Stomach (tissue), 9 donors: ENCODE data around the gene REXO1. TPM values are rescaled to one million over a fixed set of nuclear protein-coding genes. Genes with fewer than 3 reads are reported as not detected.
A peak's percentile ranks its signal among the peaks of the same experiment; 100 is the strongest.

Experiments
- DNase-seq, 2 donors: peaks; one replicate each; pipeline versions ENCODE4 v3.0.0 to v3.0.0-alpha.2; 2013 to 2019
- H3K27ac ChIP-seq, 5 donors: fragments of 200-600 bp in 4 of 5; sonication (generic) in 4 of 5; one replicate each; pipeline ENCODE4 v1.5.1; 2013 to 2019; ENCODE audit warnings: mild to moderate bottlenecking in 1 of 5, moderate library complexity in 1 of 5
- H3K27me3 ChIP-seq, 3 donors: fragments of 200-600 bp; sonication (generic); one replicate each; pipeline ENCODE4 v1.5.1; 2017 to 2019; ENCODE audit warnings: mixed run types in 1 of 3
- H3K36me3 ChIP-seq, 4 donors: fragments of 200-600 bp; sonication (generic); 1 replicate in 3 of 4; 2 replicates in 1 of 4; pipeline ENCODE4 v1.5.1; 2016 to 2019
- H3K4me1 ChIP-seq, 4 donors: fragments of 200-600 bp; sonication (generic); one replicate each; pipeline ENCODE4 v1.5.1; 2016 to 2019
- H3K4me3 ChIP-seq, 4 donors: fragments of 200-600 bp; sonication (generic) in 3 of 4; one replicate each; pipeline ENCODE4 v1.5.1; 2016 to 2019; ENCODE audit warnings: mild to moderate bottlenecking in 1 of 4
- H3K9me3 ChIP-seq, 4 donors: fragments of 200-600 bp; sonication (generic); one replicate each; pipeline ENCODE4 v1.5.1; 2016 to 2019
- EP300 ChIP-seq: sonication (generic); formaldehyde crosslinking; IDR thresholded peaks from one replicate; pipeline ENCODE4 v1.6.1; 2017; ENCODE audit warnings: antibody characterized with exemption
- POLR2A ChIP-seq, 4 donors: fragments of 450-650 bp; IDR thresholded peaks; one replicate each; pipeline ENCODE4 v1.6.1; 2016; ENCODE audit warnings: antibody characterized with exemption in 4 of 4, control low read depth in 2 of 4, mild to moderate bottlenecking in 1 of 4, moderate library complexity in 1 of 4
- POLR2AphosphoS5 ChIP-seq, 3 donors: sonication (generic); formaldehyde crosslinking; IDR thresholded peaks; one replicate each; pipeline ENCODE4 v1.6.1; 2016; ENCODE audit warnings: antibody characterized with exemption in 3 of 3
- WGBS, 5 donors: extraction: QIAGEN DNeasy Blood & Tissue Kit in 3 of 5; methylation state at CpG; one replicate each; pipeline versions ENCODE4 v1.1.5 to v1.1.7; 2013 to 2018; 5-methylcytosine and 5-hydroxymethylcytosine counted together
- intact Hi-C: fragments of 100-400 bp; cut with DNase I; formaldehyde crosslinking; loops from one replicate; pipeline ENCODE4 v1.15.1; 2023; ENCODE audit warnings: low total_unique reads
- polyA plus RNA-seq, 3 donors: library from polyadenylated mRNA; stranded (reverse); fragments of 200-250 nt; gene quantifications; one replicate each; pipeline ENCODE4 v1.2.3, GENCODE V29; 2013
- total RNA-seq, 5 donors: library from RNA; depleted of rRNA; stranded (reverse); fragments of >200 nt; gene quantifications; one replicate each; pipeline versions ENCODE4 v1.1.0 to v1.2.3, GENCODE V29; 2014 to 2016
- TF ChIP-seq, protein P1 (sequence below), 7 experiments: fragments of 450-650 bp in 4 of 7; fragments of 200-600 bp in 3 of 7; sonication (generic) in 3 of 7; IDR thresholded peaks; one replicate each; pipeline ENCODE4 v1.5.1; 2016 to 2019; ENCODE audit warnings: antibody characterized with exemption in 7 of 7, control low read depth in 2 of 7, mild to moderate bottlenecking in 1 of 7
- donor health status: healthy with polysubstance abuse.
- donor health status: Bipolar disorder and iron deficiency.
- donor health status: healthy.

REXO1 gene
- total and polyA plus RNA-seq, 8 donors = 10.1 to 164 (median 15.6) TPM

DNA sequence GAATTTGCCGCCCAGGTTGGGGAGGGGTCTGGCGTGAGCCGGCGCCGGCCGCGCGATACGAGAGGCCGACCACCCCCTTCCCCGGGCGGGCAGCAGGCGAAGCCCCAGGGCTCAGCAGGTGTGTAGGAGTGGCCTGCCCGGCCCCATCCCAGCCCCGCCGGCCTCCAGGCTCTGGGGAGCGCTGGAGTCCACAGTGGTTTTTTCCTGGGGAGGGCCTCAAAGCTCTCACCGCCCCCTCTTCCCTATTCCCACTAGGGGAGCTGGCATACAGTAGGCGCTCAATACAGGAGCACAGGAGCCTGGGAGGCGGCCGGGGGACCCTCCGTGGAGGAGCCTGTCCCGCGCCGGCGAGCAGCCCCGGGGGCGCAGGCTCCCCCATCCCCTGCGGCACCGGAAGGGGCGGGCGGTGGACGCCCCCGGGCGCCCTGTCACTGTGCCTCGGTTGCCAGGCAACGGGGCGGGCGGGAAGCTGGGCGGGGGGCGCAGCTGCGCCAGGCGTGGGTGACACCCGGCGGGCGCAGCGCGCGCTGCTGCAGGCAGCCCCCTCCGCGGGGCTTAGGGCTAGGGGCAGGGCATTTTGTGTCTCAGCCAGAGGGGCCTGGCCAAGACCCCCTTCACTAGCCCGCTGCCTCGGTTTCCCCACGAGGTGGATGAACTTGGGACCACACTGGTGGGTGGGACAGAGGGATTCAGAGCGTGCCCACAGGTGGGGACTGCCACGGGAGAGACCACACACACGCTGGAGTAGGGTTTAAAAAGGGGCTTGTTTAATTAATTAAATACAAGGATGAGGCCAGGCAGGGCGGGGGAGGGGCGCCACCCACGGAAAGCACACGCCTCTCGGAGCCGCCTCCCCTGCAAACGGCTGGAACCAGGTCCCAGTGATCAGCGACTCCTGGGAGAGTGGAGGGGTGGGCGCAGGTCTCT is 3.6 kb upstream of the REXO1 start:
- 35 to 50% (median 45%) methylated on average over 42 to 66 of the region's 66 CpGs for WGBS, 5 donors
- peak in 1 of 2 donors; percentile 90 for DNase-seq
- Histone ChIP-seq H3K4me3 (no peak overlapping the region), H3K9me3 (no peaks in the 10 kb centered on the region), H3K27ac (no peak overlapping the region), H3K36me3 (peaks cover 0 to 8% (median 2%) of the 10 kb centered on the region in 4 donors), H3K27me3 (peaks cover 0 to 10% (median 0%) of the 10 kb centered on the region in 3 donors), H3K4me1 (peaks cover 58 to 75% (median 67%) of the 10 kb centered on the region in 4 donors)
- TF ChIP-seq POLR2AphosphoS5 (IDR thresholded peaks at IDR 0.05) (no peak), EP300 (no peak), POLR2A (IDR thresholded peaks at IDR 0.05) (no peak)
- TF ChIP-seq, protein P1, sequence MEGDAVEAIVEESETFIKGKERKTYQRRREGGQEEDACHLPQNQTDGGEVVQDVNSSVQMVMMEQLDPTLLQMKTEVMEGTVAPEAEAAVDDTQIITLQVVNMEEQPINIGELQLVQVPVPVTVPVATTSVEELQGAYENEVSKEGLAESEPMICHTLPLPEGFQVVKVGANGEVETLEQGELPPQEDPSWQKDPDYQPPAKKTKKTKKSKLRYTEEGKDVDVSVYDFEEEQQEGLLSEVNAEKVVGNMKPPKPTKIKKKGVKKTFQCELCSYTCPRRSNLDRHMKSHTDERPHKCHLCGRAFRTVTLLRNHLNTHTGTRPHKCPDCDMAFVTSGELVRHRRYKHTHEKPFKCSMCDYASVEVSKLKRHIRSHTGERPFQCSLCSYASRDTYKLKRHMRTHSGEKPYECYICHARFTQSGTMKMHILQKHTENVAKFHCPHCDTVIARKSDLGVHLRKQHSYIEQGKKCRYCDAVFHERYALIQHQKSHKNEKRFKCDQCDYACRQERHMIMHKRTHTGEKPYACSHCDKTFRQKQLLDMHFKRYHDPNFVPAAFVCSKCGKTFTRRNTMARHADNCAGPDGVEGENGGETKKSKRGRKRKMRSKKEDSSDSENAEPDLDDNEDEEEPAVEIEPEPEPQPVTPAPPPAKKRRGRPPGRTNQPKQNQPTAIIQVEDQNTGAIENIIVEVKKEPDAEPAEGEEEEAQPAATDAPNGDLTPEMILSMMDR (IDR thresholded peaks at IDR 0.05) = no peak
- intact Hi-C loops = no loop called here

DNA sequence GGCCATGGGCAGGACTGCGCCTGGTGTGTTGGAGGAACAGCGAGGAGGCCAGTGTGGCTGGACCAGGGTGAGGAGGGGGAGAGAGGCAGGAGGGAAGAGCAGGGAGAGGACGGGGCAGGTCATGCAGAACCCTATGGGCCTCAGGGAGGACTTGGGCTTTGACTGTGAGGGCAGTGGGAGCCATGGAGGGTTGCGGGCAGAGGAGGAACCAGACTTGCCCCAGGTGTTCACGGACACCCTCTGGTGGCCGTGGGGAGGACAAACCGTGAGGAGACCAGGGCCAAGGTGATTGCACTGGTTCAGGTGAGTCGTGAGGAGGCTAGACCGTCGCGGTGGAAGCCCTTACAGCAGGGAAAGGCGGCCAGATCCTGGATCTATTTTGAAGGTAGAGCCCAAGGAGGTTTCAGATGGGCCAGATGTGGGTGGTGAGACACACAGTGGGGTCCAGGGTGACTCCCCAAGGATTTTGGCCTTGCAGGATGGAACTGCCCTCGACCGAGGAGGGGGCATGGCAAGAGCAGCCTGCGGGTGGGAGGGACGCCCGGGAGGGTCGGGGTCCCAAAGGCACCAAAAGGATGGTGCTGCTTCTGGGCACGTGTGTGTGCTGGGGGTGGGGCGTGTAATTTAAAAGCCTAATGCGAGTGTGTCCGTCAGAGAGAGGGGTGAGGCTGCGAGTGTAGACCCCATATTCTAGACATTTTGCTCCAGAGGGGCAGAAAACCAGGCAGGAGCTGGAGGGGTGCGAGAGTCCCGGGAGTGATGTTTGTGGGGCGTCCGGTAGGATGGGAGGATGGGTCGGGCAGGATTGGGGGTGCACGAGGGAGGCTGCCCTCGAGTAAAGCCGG is 2.7 kb upstream of the REXO1 start:
- TF ChIP-seq POLR2A (IDR thresholded peaks at IDR 0.05) (no peak), POLR2AphosphoS5 (IDR thresholded peaks at IDR 0.05) (no peak), EP300 (no peak)
- TF ChIP-seq, protein P1 (IDR thresholded peaks at IDR 0.05) = no peak
- no peak for DNase-seq
- intact Hi-C loops = no loop called here
- Histone ChIP-seq H3K4me1 (peaks cover 58 to 75% (median 67%) of the 10 kb centered on the region in 4 donors), H3K36me3 (peaks cover 0 to 8% (median 2%) of the 10 kb centered on the region in 4 donors), H3K27me3 (peaks cover 0 to 10% (median 0%) of the 10 kb centered on the region in 3 donors), H3K27ac (no peak overlapping the region), H3K4me3 (no peak overlapping the region), H3K9me3 (no peaks in the 10 kb centered on the region)
- 70 to 80% (median 73%) methylated on average over 28 to 31 of the region's 31 CpGs for WGBS, 5 donors

DNA sequence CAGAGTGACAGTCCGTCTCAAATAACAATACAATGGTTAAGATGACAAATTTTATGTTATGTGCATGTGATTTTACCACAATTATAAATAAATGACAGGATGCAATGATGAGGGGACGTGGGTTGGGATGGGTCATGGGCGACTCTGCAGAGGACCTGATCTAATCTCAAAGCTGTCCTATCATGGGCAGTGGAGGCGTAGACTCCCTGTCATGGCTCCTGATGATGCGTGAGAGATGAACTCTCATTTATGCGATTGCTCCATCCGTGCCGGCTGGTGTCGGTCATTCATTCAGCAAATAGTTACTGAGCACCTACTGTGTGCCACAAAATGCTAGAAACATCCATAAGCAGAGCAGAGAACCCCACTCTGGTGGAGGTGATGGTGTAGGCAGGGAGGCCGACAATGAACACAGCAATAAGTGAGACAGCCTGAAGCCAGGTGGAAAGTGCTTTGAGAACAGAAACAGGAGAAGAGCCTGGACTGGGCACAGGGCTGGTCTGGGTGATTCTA is 1.7 kb upstream of the REXO1 start:
- no peak for DNase-seq
- H3K4me1 ChIP-seq = peaks cover 58 to 75% (median 67%) of the 10 kb centered on the region in 4 donors

More for the DNA sequence above, 1.7 kb upstream of the REXO1 start:
- Histone ChIP-seq H3K27ac (no peak overlapping the region), H3K9me3 (no peaks in the 10 kb centered on the region), H3K36me3 (peaks cover 0 to 13% (median 10%) of the 10 kb centered on the region in 4 donors), H3K4me3 (no peak overlapping the region), H3K27me3 (peaks cover 0 to 10% (median 0%) of the 10 kb centered on the region in 3 donors)
- intact Hi-C loops = no loop called here
- 82 to 93% (median 89%) methylated on average over 10 of the region's 10 CpGs for WGBS, 5 donors
- TF ChIP-seq, protein P1 (IDR thresholded peaks at IDR 0.05) = no peak
- TF ChIP-seq EP300 (no peak), POLR2AphosphoS5 (IDR thresholded peaks at IDR 0.05) (no peak), POLR2A (IDR thresholded peaks at IDR 0.05) (no peak)
